Keratinocyte (primary cell): ENCODE data around the gene MYH7B. TPM values are rescaled to one million over a fixed set of nuclear protein-coding genes. Genes with fewer than 3 reads are reported as not detected.

Experiments
- DNase-seq: peaks from one replicate; pipeline ENCODE4 v3.0.0-alpha.2; 2011; ENCODE audit warnings: low read depth, missing footprints, low spot score
- FAIRE-seq: peaks from 2 replicates; lab custom pipeline; 2011; peaks lifted over from hg19 to GRCh38; lab: Jason Lieb, UNC
- H2AFZ ChIP-seq: 2 replicates; pipeline ENCODE4 v1.6.0; 2012; ENCODE audit warnings: low read length, control low read depth, inconsistent platforms; ENCODE audit not compliant: control insufficient read depth
- H3K27ac ChIP-seq: 2 replicates; pipeline ENCODE4 v1.5.1; 2011; ENCODE audit warnings: low read length; ENCODE audit not compliant: control insufficient read depth, insufficient read depth
- H3K27me3 ChIP-seq: 3 replicates; pipeline ENCODE4 v1.6.0; 2011; ENCODE audit warnings: low read length; ENCODE audit not compliant: control insufficient read depth, insufficient read depth; ENCODE audit errors: extremely low read depth
- H3K36me3 ChIP-seq, 2 experiments: 2 replicates in 1 of 2; 3 replicates in 1 of 2; pipeline ENCODE4 v1.5.1; 2011; ENCODE audit warnings: low read length in 2 of 2, mild to moderate bottlenecking in 1 of 2; ENCODE audit not compliant: control insufficient read depth in 2 of 2, insufficient read depth in 2 of 2; ENCODE audit errors: extremely low read depth in 1 of 2
- H3K4me1 ChIP-seq: 3 replicates; pipeline ENCODE4 v1.5.1; 2011; ENCODE audit warnings: low read length; ENCODE audit not compliant: control insufficient read depth, insufficient read depth; ENCODE audit errors: extremely low read depth
- H3K4me2 ChIP-seq: 3 replicates; pipeline ENCODE4 v1.6.0; 2011; ENCODE audit warnings: low read depth, low read length; ENCODE audit not compliant: control insufficient read depth, insufficient read depth; ENCODE audit errors: extremely low read depth
- H3K4me3 ChIP-seq, 3 experiments: fragments of 200-600 bp in 1 of 3; sonication (generic) in 1 of 3; 2 replicates in 2 of 3; 3 replicates in 1 of 3; pipeline ENCODE4 v1.5.1; 2011 to 2016; ENCODE audit warnings: low read length in 3 of 3, mild to moderate bottlenecking in 3 of 3, control low read depth in 2 of 3, inconsistent platforms in 1 of 3, low read depth in 1 of 3, mixed read lengths in 1 of 3, mixed run types in 1 of 3, moderate library complexity in 1 of 3; ENCODE audit not compliant: control insufficient read depth in 2 of 3, insufficient read depth in 2 of 3; ENCODE audit errors: extremely low read depth in 1 of 3
- H3K79me2 ChIP-seq: 2 replicates; pipeline ENCODE4 v1.6.0; 2012; ENCODE audit warnings: low read length; ENCODE audit not compliant: control insufficient read depth, insufficient read depth
- H3K9ac ChIP-seq: 3 replicates; pipeline ENCODE4 v1.6.0; 2011; ENCODE audit warnings: low read length; ENCODE audit not compliant: control insufficient read depth, insufficient read depth; ENCODE audit errors: extremely low read depth
- H3K9me1 ChIP-seq: 3 replicates; pipeline ENCODE4 v1.6.0; 2011; ENCODE audit warnings: low read length; ENCODE audit not compliant: control insufficient read depth, insufficient read depth; ENCODE audit errors: extremely low read depth
- H3K9me3 ChIP-seq: 2 replicates; pipeline ENCODE4 v1.5.1; 2012; ENCODE audit warnings: low read depth, low read length; ENCODE audit not compliant: control insufficient read depth
- H4K20me1 ChIP-seq: 3 replicates; pipeline ENCODE4 v1.6.0; 2011; ENCODE audit warnings: low read length; ENCODE audit not compliant: control insufficient read depth, insufficient read depth; ENCODE audit errors: extremely low read depth
- CTCF ChIP-seq, 3 experiments: IDR thresholded peaks in 1 of 3; conservative IDR thresholded peaks in 1 of 3; optimal IDR thresholded peaks in 1 of 3; 2 replicates in 2 of 3; 3 replicates in 1 of 3; pipeline versions ENCODE3 to v1.5.1; 2011; ENCODE audit warnings: low read length in 3 of 3, mild to moderate bottlenecking in 3 of 3, moderate library complexity in 2 of 3, control low read depth in 1 of 3, inconsistent platforms in 1 of 3; ENCODE audit not compliant: insufficient read depth in 2 of 3; ENCODE audit errors: extremely low read depth in 1 of 3
- EZH2 ChIP-seq: IDR thresholded peaks from one replicate; pipeline ENCODE4 v1.6.1; 2012; ENCODE audit warnings: inconsistent platforms, mild to moderate bottlenecking, low read length, moderate library complexity
- dilution Hi-C: fragments of 300-500 bp; cut with MboI; formaldehyde crosslinking; loops from one replicate; pipeline ENCODE4 v1.7.0; 2020; ENCODE audit warnings: low sequenced_read_pairs; ENCODE audit not compliant: extremely low pct_ligation_motif_present
- polyA plus RNA-seq, 5 experiments: library from polyadenylated mRNA; depleted of rRNA in 3 of 5; stranded (reverse) in 3 of 5; stranded (forward) in 1 of 5; unstranded in 1 of 5; fragments of >200 nt; gene quantifications; 1 replicate in 1 of 5; 2 replicates in 3 of 5; 3 replicates in 1 of 5; pipeline versions ENCODE4 v1.2.1 to v1.2.3, GENCODE V29; 2011 to 2012; ENCODE audit warnings: missing spikeins in 2 of 5, low read depth in 1 of 5, low replicate concordance in 1 of 5

The MYH7B gene
- polyA plus RNA-seq, 1 donor (not counting 4 experiments of a cell fraction or from before 2014, with no cell fraction given), result 0.01 TPM

DNA sequence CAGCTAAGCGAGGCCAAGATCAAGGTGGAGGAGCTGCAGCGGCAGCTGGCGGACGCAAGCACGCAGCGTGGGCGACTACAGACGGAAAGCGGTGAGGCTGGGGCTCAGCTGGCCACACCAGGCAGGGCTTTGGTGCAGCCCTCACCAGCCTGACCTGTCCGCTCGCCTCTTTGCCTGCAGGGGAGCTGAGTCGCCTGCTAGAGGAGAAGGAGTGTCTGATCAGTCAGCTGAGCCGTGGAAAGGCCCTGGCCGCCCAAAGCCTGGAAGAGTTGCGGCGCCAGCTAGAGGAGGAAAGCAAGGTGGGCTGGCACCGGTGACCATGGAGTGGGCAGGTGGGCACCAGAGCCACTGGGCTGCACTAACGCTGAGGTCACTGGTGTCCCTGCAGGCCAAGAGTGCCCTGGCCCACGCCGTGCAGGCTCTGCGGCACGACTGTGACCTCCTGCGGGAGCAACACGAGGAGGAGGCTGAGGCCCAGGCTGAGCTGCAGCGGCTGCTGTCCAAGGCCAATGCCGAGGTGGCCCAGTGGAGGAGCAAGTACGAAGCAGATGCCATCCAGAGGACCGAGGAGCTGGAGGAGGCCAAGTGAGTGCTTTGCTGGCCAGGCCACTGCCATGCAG is 42.8 kb downstream of the MYH7B start:
- H4K20me1 ChIP-seq, result no peaks in the 10 kb centered on the region
- H3K4me3 ChIP-seq, result no peak overlapping the region
- H3K27me3 ChIP-seq, result no peaks in the 10 kb centered on the region
- no peaks in the 10 kb centered on the region for H3K9me1 ChIP-seq
- no peak for FAIRE-seq
- H3K4me1 ChIP-seq, result no peaks in the 10 kb centered on the region
- H3K36me3 ChIP-seq, result peaks cover 19 to 40% of the 10 kb centered on the region in 2 experiments
- TF ChIP-seq EZH2 (no peak), CTCF (optimal IDR thresholded peaks at IDR 0.05 in 1 of 3, IDR thresholded peaks at IDR 0.05 in 1 of 3, conservative IDR thresholded peaks at IDR 0.05 in 1 of 3; ENCODE audit: extremely low read depth in 1 of 3, insufficient read depth in 2 of 3, low read length in 3 of 3) (peak in 2 of 3 experiments; percentile 5 to 21)
- H3K9me3 ChIP-seq, result no peaks in the 10 kb centered on the region
- H3K4me2 ChIP-seq, result no peak overlapping the region
- no peak for DNase-seq
- H3K9ac ChIP-seq, result no peak overlapping the region
- H2AFZ ChIP-seq, result no peak overlapping the region
- dilution Hi-C loops, result no loop called here
- no peak overlapping the region for H3K27ac ChIP-seq
- H3K79me2 ChIP-seq, result no peaks in the 10 kb centered on the region

DNA sequence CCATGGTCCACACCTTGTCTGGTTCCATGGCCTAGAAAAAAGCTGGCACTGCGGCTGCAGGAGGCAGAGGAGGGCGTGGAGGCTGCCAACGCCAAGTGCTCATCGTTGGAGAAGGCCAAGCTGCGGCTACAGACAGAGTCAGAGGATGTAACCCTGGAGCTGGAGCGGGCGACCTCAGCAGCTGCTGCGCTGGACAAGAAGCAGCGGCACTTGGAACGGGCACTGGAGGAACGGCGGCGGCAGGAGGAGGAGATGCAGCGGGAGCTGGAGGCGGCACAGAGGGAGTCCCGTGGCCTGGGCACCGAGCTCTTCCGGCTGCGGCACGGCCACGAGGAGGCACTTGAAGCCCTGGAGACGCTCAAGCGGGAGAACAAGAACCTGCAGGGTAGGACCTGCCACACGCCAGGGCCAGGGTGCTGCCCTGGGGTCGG is 43.4 kb downstream of the MYH7B start:
- Histone ChIP-seq H3K4me3 (no peak overlapping the region), H3K27ac (no peak overlapping the region), H4K20me1 (no peaks in the 10 kb centered on the region), H3K4me1 (no peaks in the 10 kb centered on the region), H3K9me1 (no peaks in the 10 kb centered on the region), H3K36me3 (peaks cover 23 to 44% of the 10 kb centered on the region in 2 experiments), H3K9me3 (no peaks in the 10 kb centered on the region), H3K9ac (no peak overlapping the region), H2AFZ (no peak overlapping the region), H3K27me3 (no peaks in the 10 kb centered on the region), H3K79me2 (no peaks in the 10 kb centered on the region), H3K4me2 (no peak overlapping the region)
- no peak for TF ChIP-seq EZH2
- TF ChIP-seq CTCF (optimal IDR thresholded peaks at IDR 0.05 in 1 of 3, IDR thresholded peaks at IDR 0.05 in 1 of 3, conservative IDR thresholded peaks at IDR 0.05 in 1 of 3; ENCODE audit: extremely low read depth in 1 of 3, insufficient read depth in 2 of 3, low read length in 3 of 3), result no peak
- FAIRE-seq, result no peak
- DNase-seq, result no peak
- dilution Hi-C loops, result no loop called here
